Neural cell (in vitro differentiated cells): ENCODE measurements around the gene ENDOV. TPM values are rescaled to one million over a fixed set of nuclear protein-coding genes. Genes with fewer than 3 reads are reported as not detected.

Experiments used
- H2AFZ ChIP-seq: fragments of 200-600, 300-800 bp; sonication (generic), shearing (Covaris generic); 2 replicates; pipeline ENCODE4 v1.6.0; 2014; ENCODE audit warnings: low read depth, mild to moderate bottlenecking, antibody characterized with exemption, low read length, moderate library complexity
- H3F3A ChIP-seq: fragments of 200-600 bp; shearing (Covaris generic); 2 replicates; pipeline ENCODE4 v1.6.1; 2016; ENCODE audit warnings: mild to moderate bottlenecking, moderate library complexity, mixed read lengths, antibody characterized with exemption, low read length; ENCODE audit not compliant: insufficient read depth, poor library complexity, severe bottlenecking
- H3K27ac ChIP-seq: fragments of 200-600, 300-800 bp; sonication (generic), shearing (Covaris generic); 2 replicates; pipeline ENCODE4 v1.5.1; 2014; ENCODE audit warnings: mild to moderate bottlenecking, low read length, moderate library complexity
- H3K27me3 ChIP-seq: fragments of 300-800, 200-600 bp; sonication (generic), shearing (Covaris generic); 2 replicates; pipeline ENCODE4 v1.6.0; 2014; ENCODE audit warnings: mild to moderate bottlenecking, low read depth, low read length, moderate library complexity; ENCODE audit not compliant: insufficient read depth
- H3K36me3 ChIP-seq: fragments of 300-800, 200-600 bp; sonication (generic), shearing (Covaris generic); 2 replicates; pipeline ENCODE4 v1.5.1; 2014; ENCODE audit warnings: mild to moderate bottlenecking, antibody characterized with exemption, low read length, moderate library complexity; ENCODE audit not compliant: insufficient read depth
- H3K4me2 ChIP-seq: fragments of 300-800, 200-600 bp; sonication (generic), shearing (Covaris generic); 2 replicates; pipeline ENCODE4 v1.6.0; 2014; ENCODE audit warnings: mild to moderate bottlenecking, low read length
- H3K4me3 ChIP-seq: fragments of 300-800, 200-600 bp; sonication (generic), shearing (Covaris generic); 2 replicates; pipeline ENCODE4 v1.5.1; 2014; ENCODE audit warnings: mild to moderate bottlenecking, low read length, moderate library complexity
- H3K79me2 ChIP-seq: fragments of 200-600 bp; shearing (Covaris generic); replicated peaks from 2 replicates; pipeline ENCODE4 v1.6.0; 2014; ENCODE audit warnings: mild to moderate bottlenecking, low read length, moderate library complexity; ENCODE audit not compliant: insufficient read depth
- H3K9ac ChIP-seq: fragments of 300-800, 200-600 bp; sonication (generic), shearing (Covaris generic); 2 replicates; pipeline ENCODE4 v1.6.1; 2016; ENCODE audit warnings: mild to moderate bottlenecking, low read length, mixed read lengths
- H3K9me2 ChIP-seq: fragments of 200-600 bp; shearing (Covaris generic); 2 replicates; pipeline ENCODE4 v1.6.1; 2016; ENCODE audit warnings: mild to moderate bottlenecking, low read length, mixed read lengths; ENCODE audit not compliant: insufficient read depth
- H3K9me3 ChIP-seq: fragments of 200-600, 300-800 bp; sonication (generic), shearing (Covaris generic); 2 replicates; pipeline ENCODE4 v1.6.1; 2016; ENCODE audit warnings: mild to moderate bottlenecking, mixed run types, low read length, moderate library complexity, mixed read lengths
- H4K20me1 ChIP-seq: fragments of 200-600 bp; shearing (Covaris generic); 2 replicates; pipeline ENCODE4 v1.6.1; 2016; ENCODE audit warnings: mild to moderate bottlenecking, mixed run types; ENCODE audit not compliant: insufficient read depth
- EP300 ChIP-seq: fragments of 450-650 bp; conservative IDR thresholded peaks from 2 replicates; pipeline ENCODE4 v1.6.1; 2014; ENCODE audit warnings: antibody characterized with exemption, mild to moderate bottlenecking, moderate library complexity; ENCODE audit not compliant: poor library complexity, severe bottlenecking
- EZH2 ChIP-seq: fragments of 200-600, 300-800 bp; shearing (Covaris generic), sonication (generic); IDR thresholded peaks from 2 replicates; pipeline ENCODE4 v1.6.1; 2014; ENCODE audit warnings: antibody characterized with exemption, low read length, borderline replicate concordance, mild to moderate bottlenecking; ENCODE audit not compliant: insufficient read depth, poor library complexity, severe bottlenecking
- MXI1 ChIP-seq: fragments of 450-650 bp; conservative IDR thresholded peaks from 2 replicates; pipeline ENCODE4 v1.6.1; 2014; ENCODE audit warnings: antibody characterized with exemption, mild to moderate bottlenecking; ENCODE audit not compliant: poor library complexity, severe bottlenecking
- POLR2AphosphoS5 ChIP-seq: IDR thresholded peaks from 2 replicates; pipeline ENCODE4 v1.6.1; 2012
- RAD21 ChIP-seq: fragments of 450-650 bp; conservative IDR thresholded peaks from 2 replicates; pipeline ENCODE4 v1.6.1; 2014; ENCODE audit warnings: antibody characterized with exemption, mild to moderate bottlenecking, moderate library complexity
- SMC3 ChIP-seq: fragments of 450-650 bp; conservative IDR thresholded peaks from 2 replicates; pipeline ENCODE4 v1.6.1; 2014; ENCODE audit warnings: antibody characterized with exemption, mild to moderate bottlenecking, moderate library complexity; ENCODE audit not compliant: poor library complexity
- TAF1 ChIP-seq: IDR thresholded peaks from 2 replicates; pipeline ENCODE4 v1.6.1; 2012; ENCODE audit warnings: low read depth
- polyA plus RNA-seq: library from polyadenylated mRNA; depleted of rRNA; stranded (reverse); fragments of >200 nt; gene quantifications from 2 replicates; pipeline ENCODE4 v1.2.3, GENCODE V29; 2014
- TF ChIP-seq, protein P1 (sequence below): fragments of 450-650 bp; IDR thresholded peaks from 2 replicates; pipeline ENCODE4 v1.5.1; 2014; ENCODE audit warnings: antibody characterized with exemption, mild to moderate bottlenecking, moderate library complexity; ENCODE audit not compliant: poor library complexity, severe bottlenecking
- TF ChIP-seq, protein P2 (sequence below): IDR thresholded peaks from 2 replicates; pipeline ENCODE4 v1.6.1; 2012; ENCODE audit warnings: borderline replicate concordance

Gene ENDOV
- polyA plus RNA-seq, 1 donor from 2014 or later, result 31.2 TPM

DNA sequence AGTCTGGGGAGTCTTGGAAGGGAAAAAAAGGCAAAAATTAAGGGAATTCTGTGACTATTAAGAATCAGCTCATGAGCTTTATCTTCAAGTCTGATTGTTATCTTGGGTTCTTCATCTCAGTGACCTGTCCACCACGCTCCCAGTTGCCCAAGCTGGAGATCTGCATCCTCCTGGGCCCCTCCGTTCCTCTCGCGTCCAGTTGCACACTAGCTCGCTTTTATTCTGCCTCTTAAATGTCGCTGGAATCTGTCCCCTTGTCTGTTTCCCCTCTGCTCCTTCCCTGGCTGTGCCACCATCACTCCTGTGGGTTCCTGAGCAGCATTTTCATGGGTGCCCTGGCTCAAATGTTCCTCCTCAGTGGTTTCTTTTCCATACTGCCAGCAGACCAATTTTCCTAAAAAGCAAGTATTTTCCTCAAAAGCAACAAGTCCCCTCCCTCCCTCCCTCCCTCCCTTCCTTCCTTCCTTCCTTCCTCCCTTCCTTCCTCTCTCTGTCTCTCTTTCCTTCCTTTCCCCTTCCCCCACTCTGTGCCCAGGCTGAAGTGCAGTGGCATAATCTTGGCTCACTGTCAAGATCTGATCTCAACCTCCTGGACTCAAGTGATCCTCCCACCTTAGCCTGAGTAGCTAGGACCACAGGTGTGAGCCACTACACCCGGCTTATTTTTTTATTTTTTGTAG is 1.4 kb downstream of the ENDOV start:
- Histone ChIP-seq H3K4me3 (peak overlapping the region; percentile 71), H3K27ac (no peak overlapping the region), H3K9ac (peak overlapping the region; percentile 97), H3K9me2 (no peaks in the 10 kb centered on the region), H3K27me3 (no peaks in the 10 kb centered on the region), H3F3A (no peaks in the 10 kb centered on the region), H3K4me2 (peak overlapping the region; percentile 41), H4K20me1 (no peaks in the 10 kb centered on the region), H2AFZ (no peak overlapping the region), H3K79me2 (peaks cover 24% of the 10 kb centered on the region), H3K9me3 (no peaks in the 10 kb centered on the region), H3K36me3 (no peaks in the 10 kb centered on the region)
- TF ChIP-seq RAD21 (no peak), MXI1 (no peak), EP300 (no peak), POLR2AphosphoS5 (no peak), TAF1 (no peak), EZH2 (no peak), SMC3 (no peak)
- TF ChIP-seq, protein P1, sequence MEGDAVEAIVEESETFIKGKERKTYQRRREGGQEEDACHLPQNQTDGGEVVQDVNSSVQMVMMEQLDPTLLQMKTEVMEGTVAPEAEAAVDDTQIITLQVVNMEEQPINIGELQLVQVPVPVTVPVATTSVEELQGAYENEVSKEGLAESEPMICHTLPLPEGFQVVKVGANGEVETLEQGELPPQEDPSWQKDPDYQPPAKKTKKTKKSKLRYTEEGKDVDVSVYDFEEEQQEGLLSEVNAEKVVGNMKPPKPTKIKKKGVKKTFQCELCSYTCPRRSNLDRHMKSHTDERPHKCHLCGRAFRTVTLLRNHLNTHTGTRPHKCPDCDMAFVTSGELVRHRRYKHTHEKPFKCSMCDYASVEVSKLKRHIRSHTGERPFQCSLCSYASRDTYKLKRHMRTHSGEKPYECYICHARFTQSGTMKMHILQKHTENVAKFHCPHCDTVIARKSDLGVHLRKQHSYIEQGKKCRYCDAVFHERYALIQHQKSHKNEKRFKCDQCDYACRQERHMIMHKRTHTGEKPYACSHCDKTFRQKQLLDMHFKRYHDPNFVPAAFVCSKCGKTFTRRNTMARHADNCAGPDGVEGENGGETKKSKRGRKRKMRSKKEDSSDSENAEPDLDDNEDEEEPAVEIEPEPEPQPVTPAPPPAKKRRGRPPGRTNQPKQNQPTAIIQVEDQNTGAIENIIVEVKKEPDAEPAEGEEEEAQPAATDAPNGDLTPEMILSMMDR, result no peak
- TF ChIP-seq, protein P2, sequence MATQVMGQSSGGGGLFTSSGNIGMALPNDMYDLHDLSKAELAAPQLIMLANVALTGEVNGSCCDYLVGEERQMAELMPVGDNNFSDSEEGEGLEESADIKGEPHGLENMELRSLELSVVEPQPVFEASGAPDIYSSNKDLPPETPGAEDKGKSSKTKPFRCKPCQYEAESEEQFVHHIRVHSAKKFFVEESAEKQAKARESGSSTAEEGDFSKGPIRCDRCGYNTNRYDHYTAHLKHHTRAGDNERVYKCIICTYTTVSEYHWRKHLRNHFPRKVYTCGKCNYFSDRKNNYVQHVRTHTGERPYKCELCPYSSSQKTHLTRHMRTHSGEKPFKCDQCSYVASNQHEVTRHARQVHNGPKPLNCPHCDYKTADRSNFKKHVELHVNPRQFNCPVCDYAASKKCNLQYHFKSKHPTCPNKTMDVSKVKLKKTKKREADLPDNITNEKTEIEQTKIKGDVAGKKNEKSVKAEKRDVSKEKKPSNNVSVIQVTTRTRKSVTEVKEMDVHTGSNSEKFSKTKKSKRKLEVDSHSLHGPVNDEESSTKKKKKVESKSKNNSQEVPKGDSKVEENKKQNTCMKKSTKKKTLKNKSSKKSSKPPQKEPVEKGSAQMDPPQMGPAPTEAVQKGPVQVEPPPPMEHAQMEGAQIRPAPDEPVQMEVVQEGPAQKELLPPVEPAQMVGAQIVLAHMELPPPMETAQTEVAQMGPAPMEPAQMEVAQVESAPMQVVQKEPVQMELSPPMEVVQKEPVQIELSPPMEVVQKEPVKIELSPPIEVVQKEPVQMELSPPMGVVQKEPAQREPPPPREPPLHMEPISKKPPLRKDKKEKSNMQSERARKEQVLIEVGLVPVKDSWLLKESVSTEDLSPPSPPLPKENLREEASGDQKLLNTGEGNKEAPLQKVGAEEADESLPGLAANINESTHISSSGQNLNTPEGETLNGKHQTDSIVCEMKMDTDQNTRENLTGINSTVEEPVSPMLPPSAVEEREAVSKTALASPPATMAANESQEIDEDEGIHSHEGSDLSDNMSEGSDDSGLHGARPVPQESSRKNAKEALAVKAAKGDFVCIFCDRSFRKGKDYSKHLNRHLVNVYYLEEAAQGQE, result no peak

DNA sequence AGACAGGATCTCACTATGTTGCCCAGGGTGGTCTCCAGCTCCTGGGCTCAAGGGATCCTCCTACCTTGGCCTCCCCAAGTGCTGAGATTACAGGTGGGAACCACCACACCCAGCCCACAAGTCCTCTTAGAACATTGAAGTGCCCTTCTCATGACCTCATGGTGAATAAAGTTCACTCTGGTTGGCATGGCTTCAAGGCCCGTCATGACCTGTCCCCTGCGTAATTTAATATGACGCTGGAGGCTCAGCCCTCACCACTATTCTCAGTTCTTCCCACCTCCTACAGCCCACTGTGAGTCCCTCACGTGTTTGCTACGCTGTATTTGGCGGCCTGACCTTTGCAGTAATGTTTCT is 1.9 kb downstream of the ENDOV start:
- Histone ChIP-seq H3F3A (no peaks in the 10 kb centered on the region), H3K9me2 (no peaks in the 10 kb centered on the region), H3K4me3 (peak overlapping the region; percentile 71), H3K4me2 (no peak overlapping the region), H3K9me3 (no peaks in the 10 kb centered on the region), H3K27me3 (no peaks in the 10 kb centered on the region), H3K79me2 (peaks cover 24% of the 10 kb centered on the region), H2AFZ (no peak overlapping the region), H3K27ac (no peak overlapping the region), H4K20me1 (no peaks in the 10 kb centered on the region), H3K9ac (no peak overlapping the region), H3K36me3 (no peaks in the 10 kb centered on the region)
- no peak for TF ChIP-seq MXI1
- TF ChIP-seq EZH2, result no peak
- no peak for TF ChIP-seq SMC3
- TF ChIP-seq RAD21, result no peak
- no peak for TF ChIP-seq TAF1
- TF ChIP-seq, protein P2, result no peak
- TF ChIP-seq, protein P1, result no peak
- TF ChIP-seq EP300, result no peak
- no peak for TF ChIP-seq POLR2AphosphoS5
